SK-N-SH (cell line): ENCODE data around the gene THSD7B.
A peak's percentile ranks its signal among the peaks of the same experiment; 100 is the strongest.

Experiments used
- CTCF ChIP-seq: fragments of 200-600 bp; sonication (generic); IDR thresholded peaks from 2 replicates; pipeline ENCODE4 v1.6.1; 2017; ENCODE audit warnings: antibody characterized with exemption, mild to moderate bottlenecking, moderate library complexity
- EP300 ChIP-seq, 2 experiments: IDR thresholded peaks; 2 replicates each; pipeline versions ENCODE4 v1.4.0 to v1.6.1; 2012; ENCODE audit warnings: borderline replicate concordance in 1 of 2, low read depth in 1 of 2, low read length in 1 of 2
- EZH2phosphoT487 ChIP-seq: fragments of 200-600 bp; sonication (generic); IDR thresholded peaks from 2 replicates; pipeline ENCODE4 v1.6.1; 2017; ENCODE audit warnings: low read depth, mixed run types, mild to moderate bottlenecking, antibody characterized with exemption, moderate library complexity, borderline replicate concordance
- GATA2 ChIP-seq: sonication (generic); formaldehyde crosslinking; IDR thresholded peaks from 2 replicates; pipeline ENCODE4 v1.5.0; 2020; ENCODE audit warnings: mild to moderate bottlenecking, missing genetic modification reagents
- NFIC ChIP-seq: IDR thresholded peaks from 2 replicates; pipeline ENCODE4 v1.4.0; 2012; ENCODE audit warnings: borderline replicate concordance
- NRF1 ChIP-seq: IDR thresholded peaks from 2 replicates; pipeline ENCODE4 v1.6.1; 2012; ENCODE audit warnings: low read depth, mild to moderate bottlenecking, low read length
- REST ChIP-seq: IDR thresholded peaks from 2 replicates; pipeline ENCODE4 v1.6.1; 2012; ENCODE audit warnings: mild to moderate bottlenecking, low read depth, low read length, moderate library complexity
- RXRA ChIP-seq: IDR thresholded peaks from 2 replicates; pipeline ENCODE4 v1.4.0; 2012; ENCODE audit warnings: low read depth, mild to moderate bottlenecking, borderline replicate concordance
- SIN3A ChIP-seq: IDR thresholded peaks from 2 replicates; pipeline ENCODE4 v1.6.1; 2012; ENCODE audit warnings: low read depth, mild to moderate bottlenecking, low read length, moderate library complexity, borderline replicate concordance
- TEAD4 ChIP-seq: IDR thresholded peaks from 2 replicates; pipeline ENCODE4 v1.4.0; 2012; ENCODE audit warnings: mild to moderate bottlenecking, borderline replicate concordance; ENCODE audit not compliant: insufficient read depth
- ZBTB33 ChIP-seq: IDR thresholded peaks from 2 replicates; pipeline ENCODE4 v1.4.0; 2012; ENCODE audit warnings: low read depth, borderline replicate concordance
- TF ChIP-seq, protein P1 (sequence below): IDR thresholded peaks from 2 replicates; pipeline ENCODE4 v1.4.0; 2012; ENCODE audit warnings: low read depth, borderline replicate concordance

DNA sequence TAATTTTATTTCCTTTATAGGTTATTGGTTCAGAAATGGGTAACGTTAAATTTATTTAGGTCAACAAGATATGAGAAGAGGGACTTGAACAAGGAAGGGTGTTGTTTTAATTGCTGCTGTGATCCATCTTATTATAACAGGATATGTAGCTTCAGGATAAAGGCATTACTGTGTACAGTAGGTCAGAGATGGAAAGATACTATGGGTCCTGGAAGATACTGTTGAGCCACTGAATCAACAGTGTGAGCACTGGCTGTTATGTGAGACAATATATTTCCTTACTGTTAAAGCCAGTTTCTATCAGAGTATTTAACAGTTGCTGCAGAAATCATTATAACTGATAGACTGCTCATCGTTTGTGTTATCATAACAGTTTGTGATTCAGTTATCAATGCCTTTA lies 414.7 kb downstream of the THSD7B start:
- TF ChIP-seq CTCF (no peak), EP300 (IDR thresholded peaks at IDR 0.05; ENCODE audit: borderline replicate concordance in 1 of 2, low read depth in 1 of 2, low read length in 1 of 2) (no peak), EZH2phosphoT487 (no peak), NRF1 (no peak), RXRA (no peak), NFIC (no peak), SIN3A (no peak), GATA2 (CRISPR knock-in tag) (0 out of 2 replicates have a peak, but pooled peaks have one; percentile 12), ZBTB33 (no peak), REST (no peak), TEAD4 (no peak)
- TF ChIP-seq, protein P1, sequence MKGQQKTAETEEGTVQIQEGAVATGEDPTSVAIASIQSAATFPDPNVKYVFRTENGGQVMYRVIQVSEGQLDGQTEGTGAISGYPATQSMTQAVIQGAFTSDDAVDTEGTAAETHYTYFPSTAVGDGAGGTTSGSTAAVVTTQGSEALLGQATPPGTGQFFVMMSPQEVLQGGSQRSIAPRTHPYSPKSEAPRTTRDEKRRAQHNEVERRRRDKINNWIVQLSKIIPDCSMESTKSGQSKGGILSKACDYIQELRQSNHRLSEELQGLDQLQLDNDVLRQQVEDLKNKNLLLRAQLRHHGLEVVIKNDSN, result no peak
